Stimulated activated effector memory CD8-positive, alpha-beta T cell treated with anti-CD3 and anti-CD28 coated beads, Interleukin-12 subunit alpha, Interleukin-12 subunit beta, amount 100 ng/mL, for 72 hours (primary cell): ENCODE results near the gene TP63.

ENCODE experiments used
- ATAC-seq: fragments of 150-1000 bp; cut with Tn5 transposase; 2 replicates; pipeline ENCODE4 v1.10.0; 2021
- DNase-seq, 2 donors: peaks; one replicate each; pipeline ENCODE4 v3.0.0; 2021 to 2022; ENCODE audit warnings: low spot score in 2 of 2
- H3K27ac Mint-ChIP-seq: one replicate; pipeline ENCODE4 v1.8.0; 2022; ENCODE audit warnings: mild to moderate bottlenecking, mixed read lengths
- H3K36me3 Mint-ChIP-seq: one replicate; pipeline ENCODE4 v1.8.0; 2022; ENCODE audit warnings: mild to moderate bottlenecking, mixed read lengths
- H3K4me1 Mint-ChIP-seq: one replicate; pipeline ENCODE4 v1.8.0; 2022; ENCODE audit warnings: mixed read lengths
- H3K4me3 Mint-ChIP-seq: one replicate; pipeline ENCODE4 v1.8.0; 2022; ENCODE audit warnings: mild to moderate bottlenecking, mixed read lengths
- H3K9me3 Mint-ChIP-seq: one replicate; pipeline ENCODE4 v1.8.0; 2022; ENCODE audit warnings: mixed read lengths

The TP63 gene

DNA sequence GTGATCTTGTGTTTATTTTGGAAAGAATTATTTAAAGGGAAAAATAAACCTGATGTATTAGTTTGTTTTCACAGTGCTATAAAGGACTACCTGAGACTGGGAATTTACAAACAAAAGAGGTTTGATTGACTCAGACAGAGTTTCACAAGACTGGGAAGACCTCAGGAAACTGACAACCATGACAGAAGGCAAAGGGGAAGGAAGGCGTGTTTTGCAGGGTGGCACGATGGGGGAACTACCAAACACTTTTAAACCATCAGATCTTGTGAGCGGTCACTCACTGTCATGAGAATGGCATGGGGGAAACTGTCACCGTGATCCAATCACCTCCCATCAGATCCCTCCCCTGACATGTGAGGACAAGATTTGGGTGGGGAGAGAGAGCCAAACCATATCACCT is 87.0 kb downstream of the TP63 start:
- no peak for DNase-seq
- no peak overlapping the region for H3K4me3 Mint-ChIP-seq
- H3K27ac Mint-ChIP-seq: no peak overlapping the region
- peaks cover 6% of the 10 kb centered on the region for H3K4me1 Mint-ChIP-seq
- ATAC-seq: no peak
- H3K9me3 Mint-ChIP-seq: no peaks in the 10 kb centered on the region
- H3K36me3 Mint-ChIP-seq: no peaks in the 10 kb centered on the region

GRCh38 chr3:189720736-189721417 is 89.7 kb downstream of the TP63 start:
- Mint-ChIP-seq H3K9me3 (no peaks in the 10 kb centered on the region), H3K4me3 (no peak overlapping the region), H3K27ac (no peak overlapping the region), H3K4me1 (no peaks in the 10 kb centered on the region), H3K36me3 (no peaks in the 10 kb centered on the region)
- no peak for ATAC-seq
- no peak for DNase-seq

GRCh38 chr3:189721873-189722665 is 90.9 kb downstream of the TP63 start:
- ATAC-seq: no peak
- H3K27ac Mint-ChIP-seq: no peak overlapping the region
- no peaks in the 10 kb centered on the region for H3K9me3 Mint-ChIP-seq
- no peaks in the 10 kb centered on the region for H3K4me1 Mint-ChIP-seq
- H3K36me3 Mint-ChIP-seq: no peaks in the 10 kb centered on the region
- no peak overlapping the region for H3K4me3 Mint-ChIP-seq
- DNase-seq: no peak

GRCh38 chr3:189724356-189724755 is 93.2 kb downstream of the TP63 start:
- no peaks in the 10 kb centered on the region for H3K36me3 Mint-ChIP-seq
- no peaks in the 10 kb centered on the region for H3K4me1 Mint-ChIP-seq
- H3K9me3 Mint-ChIP-seq: no peaks in the 10 kb centered on the region
- no peak overlapping the region for H3K4me3 Mint-ChIP-seq
- ATAC-seq (no peak), DNase-seq (no peak)
- no peak overlapping the region for H3K27ac Mint-ChIP-seq

- Mint-ChIP-seq H3K4me1 (no peaks in the 10 kb centered on the region), H3K4me3 (no peak overlapping the region), H3K36me3 (no peaks in the 10 kb centered on the region), H3K9me3 (no peaks in the 10 kb centered on the region), H3K27ac (no peak overlapping the region)
- ATAC-seq: peak; percentile 60
- no peak for DNase-seq
These were observed 95.1 kb downstream of the TP63 start for GRCh38 chr3:189726277-189726676.

DNA sequence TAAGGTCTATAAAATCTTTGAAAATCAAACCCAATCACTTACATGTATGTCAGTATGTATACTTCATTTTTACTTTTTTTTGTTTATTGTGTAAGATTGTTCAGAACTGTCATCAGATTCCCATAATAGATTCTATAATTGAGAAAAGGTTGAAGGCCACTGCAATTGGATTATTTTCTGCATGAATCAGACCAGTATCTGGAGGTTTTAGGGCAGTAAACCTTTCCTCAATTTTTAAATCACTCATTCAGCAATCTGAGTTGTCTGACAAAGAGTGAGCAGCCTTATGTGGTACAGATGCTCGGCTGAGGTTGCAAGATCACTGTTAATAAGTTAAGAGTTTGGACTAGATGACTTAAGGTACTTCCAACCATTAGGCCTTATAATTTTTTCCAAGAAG is 96.0 kb downstream of the TP63 start:
- Mint-ChIP-seq H3K4me3 (no peak overlapping the region), H3K9me3 (no peaks in the 10 kb centered on the region), H3K27ac (no peak overlapping the region), H3K4me1 (no peaks in the 10 kb centered on the region), H3K36me3 (no peaks in the 10 kb centered on the region)
- ATAC-seq: no peak
- DNase-seq: no peak

DNA sequence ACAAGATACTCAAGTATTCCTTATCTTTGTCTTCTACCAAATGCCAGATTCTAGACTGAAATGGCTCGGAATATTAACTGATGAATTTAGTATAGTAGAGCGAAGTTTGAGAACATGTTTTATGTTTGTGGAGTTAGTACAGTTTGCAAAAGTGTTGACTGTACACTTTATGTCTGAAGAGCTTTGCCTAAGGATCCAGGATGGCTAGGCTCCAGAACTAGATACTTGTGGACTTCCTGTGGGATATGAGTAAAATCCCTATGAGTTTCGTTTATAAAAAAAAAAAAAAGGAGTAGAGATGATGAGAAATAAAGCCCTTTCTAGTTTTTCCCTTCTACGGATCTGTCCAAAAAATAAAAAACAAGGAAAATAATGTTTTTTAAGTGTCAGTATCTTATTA is 96.7 kb downstream of the TP63 start:
- H3K4me1 Mint-ChIP-seq: no peaks in the 10 kb centered on the region
- DNase-seq (no peak), ATAC-seq (no peak)
- H3K36me3 Mint-ChIP-seq: no peaks in the 10 kb centered on the region
- no peak overlapping the region for H3K4me3 Mint-ChIP-seq
- H3K27ac Mint-ChIP-seq: no peak overlapping the region
- H3K9me3 Mint-ChIP-seq: no peaks in the 10 kb centered on the region

DNA sequence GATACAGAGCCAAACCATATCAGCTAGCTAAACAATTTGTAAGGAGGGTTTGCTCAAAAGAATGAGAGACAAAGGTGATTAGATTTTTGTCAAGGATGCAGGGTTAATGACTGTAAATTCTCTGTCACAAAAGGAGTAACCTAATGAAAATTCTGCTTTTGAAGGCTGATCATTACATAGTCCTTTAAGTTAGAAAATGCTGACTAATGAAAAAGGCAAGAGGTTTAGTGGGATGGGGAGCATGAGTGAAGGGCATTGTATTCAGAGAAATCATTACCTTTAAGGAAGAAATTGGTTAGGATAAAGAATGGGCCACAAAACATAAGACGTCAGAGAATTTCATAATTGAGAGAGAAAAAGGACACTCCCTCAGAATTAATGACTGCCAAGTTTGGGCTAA is 97.7 kb downstream of the TP63 start:
- no peak overlapping the region for H3K4me3 Mint-ChIP-seq
- H3K36me3 Mint-ChIP-seq: no peaks in the 10 kb centered on the region
- DNase-seq: no peak
- no peaks in the 10 kb centered on the region for H3K9me3 Mint-ChIP-seq
- no peak overlapping the region for H3K27ac Mint-ChIP-seq
- H3K4me1 Mint-ChIP-seq: no peaks in the 10 kb centered on the region
- ATAC-seq: no peak

DNA sequence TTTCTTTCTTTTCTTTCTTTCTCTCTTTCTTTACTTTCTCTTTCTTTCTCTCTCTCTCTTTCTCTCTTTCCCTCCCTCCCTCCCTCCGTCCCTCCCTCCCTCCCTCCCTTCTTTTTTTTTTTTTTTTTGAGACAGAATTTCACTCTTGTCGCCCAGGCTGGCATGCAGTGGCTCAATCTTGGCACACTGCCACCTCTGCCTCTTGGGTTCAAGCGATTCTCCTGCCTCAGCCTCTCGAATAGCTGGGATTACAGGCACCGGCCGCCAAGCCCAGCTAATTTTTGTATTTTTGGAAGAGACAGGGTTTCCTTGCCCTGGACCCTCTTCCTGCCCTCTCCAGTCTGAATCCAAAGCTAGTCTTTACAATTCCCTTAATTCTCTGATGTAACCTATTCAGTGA is 102.9 kb downstream of the TP63 start:
- no peak for DNase-seq
- H3K27ac Mint-ChIP-seq: no peak overlapping the region
- H3K4me3 Mint-ChIP-seq: no peak overlapping the region
- no peak for ATAC-seq
- no peaks in the 10 kb centered on the region for H3K4me1 Mint-ChIP-seq
- no peaks in the 10 kb centered on the region for H3K36me3 Mint-ChIP-seq
- no peaks in the 10 kb centered on the region for H3K9me3 Mint-ChIP-seq

GRCh38 chr3:189735913-189736312 is 104.7 kb downstream of the TP63 start:
- no peaks in the 10 kb centered on the region for H3K36me3 Mint-ChIP-seq
- no peaks in the 10 kb centered on the region for H3K9me3 Mint-ChIP-seq
- no peak overlapping the region for H3K27ac Mint-ChIP-seq
- no peak for ATAC-seq
- no peak overlapping the region for H3K4me3 Mint-ChIP-seq
- DNase-seq: no peak
- no peaks in the 10 kb centered on the region for H3K4me1 Mint-ChIP-seq

- H3K36me3 Mint-ChIP-seq: no peaks in the 10 kb centered on the region
- ATAC-seq: no peak
These were observed 105.9 kb downstream of the TP63 start for GRCh38 chr3:189737071-189737470.

GRCh38 chr3:189737619-189738018 is 106.4 kb downstream of the TP63 start:
- no peak for ATAC-seq
- Mint-ChIP-seq H3K9me3 (no peaks in the 10 kb centered on the region), H3K4me1 (no peaks in the 10 kb centered on the region), H3K27ac (no peak overlapping the region), H3K36me3 (no peaks in the 10 kb centered on the region), H3K4me3 (no peak overlapping the region)
- no peak for DNase-seq

More at GRCh38 chr3:189737071-189737470, 105.9 kb downstream of the TP63 start:
- DNase-seq: no peak
- Mint-ChIP-seq H3K4me3 (no peak overlapping the region), H3K4me1 (no peaks in the 10 kb centered on the region), H3K27ac (no peak overlapping the region), H3K9me3 (no peaks in the 10 kb centered on the region)

- Mint-ChIP-seq H3K4me1 (no peaks in the 10 kb centered on the region), H3K9me3 (no peaks in the 10 kb centered on the region), H3K4me3 (no peak overlapping the region), H3K36me3 (no peaks in the 10 kb centered on the region), H3K27ac (no peak overlapping the region)
- no peak for ATAC-seq
- no peak for DNase-seq
These were observed 108.2 kb downstream of the TP63 start for GRCh38 chr3:189739378-189739777.

GRCh38 chr3:189740156-189740555 is 109.0 kb downstream of the TP63 start:
- H3K27ac Mint-ChIP-seq: no peak overlapping the region
- no peaks in the 10 kb centered on the region for H3K4me1 Mint-ChIP-seq
- H3K4me3 Mint-ChIP-seq: no peak overlapping the region
- no peaks in the 10 kb centered on the region for H3K36me3 Mint-ChIP-seq
- H3K9me3 Mint-ChIP-seq: peaks cover 3% of the 10 kb centered on the region
- no peak for DNase-seq
- ATAC-seq: no peak

DNA sequence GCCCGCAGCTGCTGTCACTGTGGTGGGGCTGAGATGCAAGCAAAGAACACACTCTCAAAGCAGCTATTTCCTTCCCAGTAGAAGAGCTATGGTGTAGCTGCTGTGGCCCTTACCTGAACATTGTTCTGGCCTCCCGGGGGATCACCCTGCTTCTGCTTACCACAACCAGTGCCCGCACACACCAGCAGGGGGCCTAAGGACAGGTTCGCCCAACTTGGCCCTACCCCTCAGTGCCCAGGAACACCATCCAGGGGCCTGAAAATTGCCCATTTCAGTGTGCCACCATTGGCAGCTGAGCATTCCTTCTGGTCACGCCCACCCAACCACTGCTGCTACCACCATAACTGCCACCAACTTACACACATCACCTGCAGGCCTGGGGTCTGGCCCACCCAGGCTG is 113.0 kb downstream of the TP63 start:
- H3K4me1 Mint-ChIP-seq: no peaks in the 10 kb centered on the region

DNA sequence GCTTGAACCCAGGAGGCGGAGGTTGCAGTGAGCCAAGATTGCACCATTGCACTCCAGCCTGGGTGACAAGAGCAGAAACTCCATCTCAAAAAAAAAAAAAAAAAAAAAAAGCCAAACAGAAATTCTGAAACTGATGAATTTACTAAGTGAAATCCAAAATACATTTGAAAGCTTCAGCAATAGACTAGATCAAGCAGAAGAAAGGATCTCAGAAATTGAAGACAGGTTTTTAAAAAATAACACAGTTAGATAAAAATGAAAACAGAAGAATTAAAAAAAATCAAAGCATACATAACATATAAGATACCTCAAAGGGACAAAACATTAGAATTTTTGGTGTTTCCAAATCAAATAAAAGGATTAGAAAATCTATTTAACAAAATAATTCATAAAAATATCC is 114.4 kb downstream of the TP63 start:
- H3K9me3 Mint-ChIP-seq: peaks cover 4% of the 10 kb centered on the region
- H3K4me3 Mint-ChIP-seq: no peak overlapping the region
- H3K4me1 Mint-ChIP-seq: no peaks in the 10 kb centered on the region

More for the DNA sequence above, 113.0 kb downstream of the TP63 start:
- DNase-seq (no peak), ATAC-seq (no peak)
- H3K9me3 Mint-ChIP-seq: peaks cover 4% of the 10 kb centered on the region
- no peak overlapping the region for H3K27ac Mint-ChIP-seq
- H3K4me3 Mint-ChIP-seq: no peak overlapping the region
- H3K36me3 Mint-ChIP-seq: no peaks in the 10 kb centered on the region

More for the DNA sequence above, 114.4 kb downstream of the TP63 start:
- no peaks in the 10 kb centered on the region for H3K36me3 Mint-ChIP-seq
- DNase-seq: no peak
- H3K27ac Mint-ChIP-seq: no peak overlapping the region
- ATAC-seq: no peak
